GM18520 (cell line): ENCODE data around the gene IGF2BP2.
"Not testable (repeated sequence)": the region's sequence is repeated elsewhere in the genome, so short reads cannot be mapped to it uniquely, and the experiment has no call there.

Experiments used
- ATAC-seq: cut with Tn5 transposase; IDR thresholded peaks from one replicate; pipeline ENCODE4 v1.9.1; 2021; ENCODE audit not compliant: unreplicated experiment

The IGF2BP2 gene

DNA sequence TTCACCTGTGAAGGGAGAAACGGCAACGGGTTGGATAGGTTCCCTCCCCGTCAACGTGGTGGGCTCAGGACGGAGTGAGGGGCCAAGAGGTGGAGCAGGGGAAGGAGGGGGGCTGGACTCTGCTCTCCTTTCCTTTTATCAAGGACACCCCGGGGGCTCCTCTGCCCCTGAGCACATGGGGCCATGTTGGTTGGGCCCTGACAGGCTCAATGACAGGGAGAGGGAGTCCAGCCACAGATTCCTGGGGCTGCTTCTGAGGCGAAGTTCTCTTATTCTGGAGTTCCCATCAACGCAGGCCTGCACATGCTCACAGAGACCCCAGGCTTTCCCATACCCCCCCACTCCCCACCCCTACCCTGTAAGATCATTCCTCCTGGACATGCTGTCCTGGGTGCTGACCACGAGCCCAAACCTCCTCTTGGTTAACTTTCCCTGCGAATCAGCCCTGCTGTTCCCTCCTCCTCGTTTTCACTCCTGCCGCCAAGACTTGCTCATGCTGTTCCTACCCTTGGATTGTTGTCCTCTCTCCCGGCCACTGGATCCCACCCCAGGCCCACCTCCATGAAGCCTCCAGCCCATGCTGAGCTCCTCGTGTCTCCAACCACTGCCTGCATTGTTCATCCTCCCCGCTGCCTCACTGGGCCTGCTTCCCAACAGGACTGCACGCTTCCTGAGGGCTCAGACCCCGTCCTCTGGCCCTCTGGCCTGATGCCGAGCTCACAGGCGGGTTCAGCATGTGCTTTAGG is 177.5 kb downstream of the IGF2BP2 start:
- no peak for ATAC-seq

GRCh38 chr3:185646382-185647133 is 178.3 kb downstream of the IGF2BP2 start:
- ATAC-seq, result no peak

- no peak for ATAC-seq
These were observed 179.1 kb downstream of the IGF2BP2 start for GRCh38 chr3:185645596-185646381.

DNA sequence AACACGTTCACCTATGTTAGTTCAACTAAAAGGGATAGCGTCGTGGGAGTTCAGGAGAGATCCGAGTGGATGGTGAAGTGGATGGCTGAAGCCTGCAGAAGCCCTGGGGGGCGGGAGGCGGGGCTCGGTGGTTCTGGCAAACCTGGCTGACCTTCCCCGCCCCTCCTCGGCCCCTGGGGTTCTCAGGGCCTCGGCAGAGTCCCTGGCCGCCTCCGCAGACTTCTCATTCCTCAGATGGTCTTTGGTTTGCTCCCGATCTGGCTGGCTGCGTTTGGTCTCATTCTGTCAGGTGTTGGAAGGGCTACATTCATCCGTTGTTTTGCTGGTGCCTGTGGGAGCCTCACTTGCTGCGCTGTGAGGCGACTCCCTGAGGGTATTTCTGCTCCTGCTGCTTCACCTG is 179.7 kb downstream of the IGF2BP2 start:
- not testable (repeated sequence) for ATAC-seq

DNA sequence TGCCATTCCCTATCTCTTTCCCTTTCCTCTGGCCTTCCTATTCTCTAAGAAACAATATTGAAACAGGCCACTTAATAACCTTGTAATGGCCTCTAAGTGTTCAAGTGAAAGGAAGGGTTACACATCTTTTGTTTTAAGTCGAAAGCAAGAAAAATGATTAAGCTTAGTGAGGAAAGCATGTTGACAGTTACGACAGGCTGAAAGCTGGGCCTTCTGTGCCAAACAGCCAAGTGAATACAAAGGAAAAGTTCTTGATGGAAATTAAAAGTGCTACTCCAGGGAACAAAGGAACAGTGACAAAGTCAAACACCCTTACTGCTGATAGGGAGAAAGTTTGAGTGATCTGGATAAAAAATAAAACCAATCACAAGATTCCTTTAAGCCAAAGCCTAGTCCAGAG is 184.5 kb downstream of the IGF2BP2 start:
- ATAC-seq, result no peak

DNA sequence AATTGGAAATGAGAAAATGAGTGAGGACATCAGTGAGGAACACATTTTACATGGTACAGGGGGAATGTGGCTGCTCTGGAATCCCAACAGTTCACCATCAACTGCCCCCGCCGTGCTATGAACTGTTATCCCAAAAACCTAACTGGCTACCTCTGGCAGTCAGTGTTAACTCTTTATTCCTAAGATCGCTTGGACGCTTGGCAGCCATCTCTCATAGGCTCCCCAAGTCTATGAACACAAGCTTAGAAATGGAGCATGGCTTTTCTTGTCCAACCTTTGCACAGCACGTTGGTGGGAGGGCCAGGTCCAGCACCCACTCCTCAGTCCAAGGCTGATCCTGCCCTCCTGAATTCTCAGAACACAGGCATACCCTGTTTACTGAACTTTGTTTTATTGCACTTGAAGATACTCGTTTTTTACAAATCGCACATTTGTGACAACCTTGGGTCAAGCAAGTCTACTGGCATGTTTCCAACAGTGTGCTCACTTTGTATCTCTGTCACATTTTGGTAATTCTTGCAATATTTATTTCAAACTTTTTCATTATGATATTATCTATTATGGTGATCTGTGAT is 185.1 kb downstream of the IGF2BP2 start:
- no peak for ATAC-seq

GRCh38 chr3:185638651-185639050 is 186.2 kb downstream of the IGF2BP2 start:
- ATAC-seq, result not testable (repeated sequence)

- ATAC-seq, result no peak
These were observed 187.5 kb downstream of the IGF2BP2 start for GRCh38 chr3:185637388-185637787.

- no peak for ATAC-seq
These were observed 191.8 kb downstream of the IGF2BP2 start for GRCh38 chr3:185632996-185633395.

DNA sequence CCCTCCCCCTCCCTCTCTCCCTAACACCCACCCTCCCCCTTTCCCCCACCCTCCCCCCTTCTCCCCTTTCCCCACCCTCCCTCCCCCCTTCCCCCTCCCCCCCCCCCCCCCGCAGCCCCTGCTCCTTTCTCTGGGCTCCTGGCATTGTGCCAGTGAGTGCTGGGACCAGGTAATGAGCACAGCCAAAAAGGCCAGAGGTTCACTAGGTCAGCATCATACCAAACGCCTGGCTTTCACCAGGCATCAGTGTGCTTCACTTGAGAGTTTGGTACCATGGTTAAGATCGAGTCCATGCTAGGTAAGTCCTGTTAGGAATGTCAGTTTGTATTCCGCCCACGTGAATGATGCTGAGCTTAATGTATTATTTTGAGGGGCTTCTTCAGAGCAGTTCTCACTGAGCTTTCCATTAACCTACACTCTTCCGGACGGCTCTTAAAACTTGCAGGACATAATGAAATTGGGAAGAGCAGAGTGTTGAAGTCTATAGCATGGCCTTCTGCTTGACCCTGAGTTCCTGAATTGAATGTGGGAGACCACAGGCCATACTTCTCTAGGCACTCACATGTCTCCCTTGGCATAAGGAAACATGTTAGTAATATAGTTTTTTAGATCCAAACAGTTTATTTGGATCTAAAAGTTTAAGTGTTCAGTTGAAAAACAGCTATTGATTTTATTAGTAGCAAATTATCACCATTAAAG is 193.2 kb downstream of the IGF2BP2 start:
- ATAC-seq, result no peak

GRCh38 chr3:185631108-185631507 is 193.7 kb downstream of the IGF2BP2 start:
- ATAC-seq, result no peak

DNA sequence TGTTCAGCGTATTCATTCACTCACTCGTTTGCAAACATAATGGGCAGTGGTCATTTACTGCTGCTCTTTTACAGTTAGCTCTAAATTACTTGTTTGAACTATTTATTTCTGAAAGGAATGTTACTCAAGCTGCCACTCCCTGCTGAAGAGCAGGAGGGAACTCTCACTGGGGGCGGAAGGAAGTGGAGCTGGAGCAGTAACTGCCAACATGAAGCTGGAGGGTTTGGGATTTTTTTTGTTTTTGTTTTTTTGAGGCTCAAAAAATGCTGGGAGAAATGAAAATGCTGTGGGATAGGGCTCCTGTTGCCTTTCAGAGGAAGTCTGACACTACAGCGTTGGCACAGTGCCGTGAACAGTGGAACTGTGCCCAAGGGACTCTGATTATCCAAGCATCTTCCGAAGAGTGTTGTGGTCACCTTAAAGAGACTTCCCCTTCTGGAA is 194.6 kb downstream of the IGF2BP2 start:
- ATAC-seq, result no peak

- no peak for ATAC-seq
These were observed 195.2 kb downstream of the IGF2BP2 start for GRCh38 chr3:185629554-185630181.

DNA sequence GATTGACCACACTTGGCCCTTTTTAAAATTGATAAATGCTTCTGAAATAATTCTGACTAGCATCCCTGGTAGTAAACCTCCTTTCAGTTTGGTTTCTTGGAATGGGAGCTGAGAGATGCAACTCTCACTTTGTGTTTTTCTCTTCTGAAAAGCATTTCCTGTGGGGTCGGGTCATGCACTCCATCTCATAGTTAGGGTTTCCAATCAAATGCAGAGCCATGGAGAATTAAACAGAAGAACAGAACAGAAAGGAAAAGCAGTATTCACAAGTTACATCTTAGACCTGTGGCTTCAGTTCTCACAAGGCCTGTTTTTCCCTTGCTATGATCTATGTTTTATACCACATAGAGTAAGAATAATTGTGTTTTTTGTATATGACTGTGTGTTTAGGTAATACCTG is 199.1 kb downstream of the IGF2BP2 start:
- no peak for ATAC-seq

- ATAC-seq, result no peak
These were observed 200.7 kb downstream of the IGF2BP2 start for GRCh38 chr3:185623939-185624665.

GRCh38 chr3:185613016-185613415 is 211.8 kb downstream of the IGF2BP2 start:
- ATAC-seq, result no peak

- ATAC-seq, result no peak
These were observed 218.6 kb downstream of the IGF2BP2 start for GRCh38 chr3:185606196-185606595.

DNA sequence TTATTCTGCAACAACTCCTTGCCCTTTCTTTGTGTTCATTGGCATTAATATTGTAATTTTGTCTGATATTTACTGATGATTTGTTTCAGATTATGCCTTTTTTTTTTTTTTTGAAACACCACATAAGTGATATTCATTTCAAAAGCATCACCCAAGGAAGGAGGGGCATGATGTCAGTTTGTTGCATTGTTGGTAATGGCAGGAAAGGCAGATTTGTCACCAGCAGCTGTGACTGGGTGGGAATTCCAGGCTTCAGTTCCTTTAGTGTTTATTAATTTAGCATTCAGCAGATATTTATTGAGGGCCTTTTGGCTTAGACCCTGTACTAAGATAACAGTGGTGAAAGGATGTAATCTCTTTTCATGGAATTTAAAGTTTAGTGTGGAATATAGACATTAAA is 219.3 kb downstream of the IGF2BP2 start:
- no peak for ATAC-seq

DNA sequence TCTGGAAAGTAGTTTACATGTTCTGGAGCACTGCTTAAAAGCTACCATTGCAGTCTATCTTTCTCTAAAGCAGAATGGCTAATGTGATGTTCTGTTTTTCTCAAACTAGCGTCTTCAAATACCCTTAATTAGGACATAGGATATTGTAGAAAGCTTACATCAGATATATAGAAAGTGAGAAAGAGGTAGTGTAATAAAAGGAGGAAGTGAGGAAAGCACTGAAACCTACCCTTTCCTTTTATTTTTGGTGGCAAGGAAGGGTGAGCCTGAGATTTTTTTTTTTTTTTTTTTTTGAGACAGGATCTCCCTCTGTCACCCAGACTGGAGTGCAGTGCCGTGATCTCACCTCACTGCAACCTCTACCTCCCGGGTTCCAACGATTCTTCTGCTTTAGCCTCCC is 229.3 kb downstream of the IGF2BP2 start:
- ATAC-seq, result no peak

GRCh38 chr3:185594073-185594472 is 230.8 kb downstream of the IGF2BP2 start:
- ATAC-seq, result no peak
